Activated T-helper 1 cell treated with anti-CD3 and anti-CD28 coated beads, Interleukin-12 subunit alpha, Interleukin-12 subunit beta, Interleukin-2, Interleukin-4 antibody, amounts not matched to agents 30 ng/mL and 10 ng/mL and 1 ng/mL, durations not matched to agents 14 hours and 24 hours and 36 hours (primary cell): ENCODE data around the gene PKN3. TPM values are rescaled to one million over a fixed set of nuclear protein-coding genes. Genes with fewer than 3 reads are reported as not detected.
A peak's percentile ranks its signal among the peaks of the same experiment; 100 is the strongest.
"Not testable (repeated sequence)": the region's sequence is repeated elsewhere in the genome, so short reads cannot be mapped to it uniquely, and the experiment has no call there.

Source experiments
- DNase-seq: peaks from one replicate; pipeline ENCODE4 v3.0.0; 2021; ENCODE audit warnings: low spot score
- H3K27ac Mint-ChIP-seq: one replicate; pipeline ENCODE4 v1.8.0; 2021; ENCODE audit warnings: mild to moderate bottlenecking, mixed read lengths
- H3K27me3 Mint-ChIP-seq: one replicate; pipeline ENCODE4 v1.8.0; 2022; ENCODE audit warnings: mild to moderate bottlenecking, moderate library complexity, mixed read lengths; ENCODE audit not compliant: insufficient read depth
- H3K36me3 Mint-ChIP-seq: one replicate; pipeline ENCODE4 v1.8.0; 2021; ENCODE audit warnings: low read depth, mixed read lengths
- H3K4me1 Mint-ChIP-seq: one replicate; pipeline ENCODE4 v1.8.0; 2021; ENCODE audit warnings: low read depth, mixed read lengths
- H3K4me3 Mint-ChIP-seq: one replicate; pipeline ENCODE4 v1.8.0; 2021; ENCODE audit warnings: mild to moderate bottlenecking, moderate library complexity, mixed read lengths
- H3K9me3 Mint-ChIP-seq: one replicate; pipeline ENCODE4 v1.8.0; 2021; ENCODE audit warnings: mixed read lengths
- intact Hi-C: fragments of 100-400 bp; cut with micrococcal nuclease; formaldehyde crosslinking; loops from one replicate; pipeline ENCODE4 v1.15.1; 2024
- total RNA-seq: library from RNA; stranded (reverse); gene quantifications from 2 replicates; pipeline ENCODE4 v1.2.3, GENCODE V29; 2022

Gene PKN3
- total RNA-seq, 1 donor from 2014 or later = 17.7 TPM

GRCh38 chr9:128699096-128699795 is 3.1 kb upstream of the PKN3 start:
- H3K4me1 Mint-ChIP-seq, H3K4me3 Mint-ChIP-seq, H3K27ac Mint-ChIP-seq, H3K27me3 Mint-ChIP-seq, DNase-seq, intact Hi-C loops, H3K9me3 Mint-ChIP-seq: not testable (repeated sequence)
- H3K36me3 Mint-ChIP-seq = peaks cover 17% of the 10 kb centered on the region

GRCh38 chr9:128701227-128701854 is 962 bp upstream of the PKN3 start:
- peaks cover 2% of the 10 kb centered on the region for H3K36me3 Mint-ChIP-seq
- no peak overlapping the region for H3K27ac Mint-ChIP-seq
- no peak for DNase-seq
- H3K4me1 Mint-ChIP-seq = no peaks in the 10 kb centered on the region
- intact Hi-C loops = loop anchor here (5.0 kb wide), 2 partner anchors 86 to 246 kb away; partner anchors contain the start of genes DOLK, NUP188 and TBC1D13
- H3K4me3 Mint-ChIP-seq = peak overlapping the region; percentile 76
- H3K9me3 Mint-ChIP-seq = no peaks in the 10 kb centered on the region
- peaks cover 2% of the 10 kb centered on the region for H3K27me3 Mint-ChIP-seq

GRCh38 chr9:128702949-128703615 is 779 bp downstream of the PKN3 start:
- peak overlapping the region; percentile 84 for H3K4me3 Mint-ChIP-seq
- peak overlapping the region; percentile 73 for H3K27ac Mint-ChIP-seq
- no peak for DNase-seq
- intact Hi-C loops = loop anchor here (1.0 to 5.0 kb wide), 7 partner anchors 17 to 244 kb away; partner anchors contain the start of genes DOLK, DYNC2I2, LRRC8A and NUP188
- H3K4me1 Mint-ChIP-seq = no peaks in the 10 kb centered on the region
- no peaks in the 10 kb centered on the region for H3K36me3 Mint-ChIP-seq
- H3K27me3 Mint-ChIP-seq = peaks cover 2% of the 10 kb centered on the region
- H3K9me3 Mint-ChIP-seq = no peaks in the 10 kb centered on the region

GRCh38 chr9:128703616-128704355 is 1.5 kb downstream of the PKN3 start:
- Mint-ChIP-seq H3K27ac (peak overlapping the region; percentile 73), H3K4me3 (peak overlapping the region; percentile 84), H3K27me3 (peaks cover 2% of the 10 kb centered on the region), H3K36me3 (no peaks in the 10 kb centered on the region), H3K4me1 (no peaks in the 10 kb centered on the region), H3K9me3 (no peaks in the 10 kb centered on the region)
- intact Hi-C loops = loop anchor here (1.0 to 5.0 kb wide), 4 partner anchors 67 to 244 kb away; partner anchors contain the start of genes DOLK, LRRC8A, NUP188 and TBC1D13
- no peak for DNase-seq

GRCh38 chr9:128704356-128704670 is 2.0 kb downstream of the PKN3 start:
- Mint-ChIP-seq H3K9me3 (no peaks in the 10 kb centered on the region), H3K4me1 (no peaks in the 10 kb centered on the region), H3K27ac (no peak overlapping the region), H3K36me3 (no peaks in the 10 kb centered on the region), H3K27me3 (peaks cover 2% of the 10 kb centered on the region), H3K4me3 (no peak overlapping the region)
- intact Hi-C loops = loop anchor here (5.0 kb wide), 2 partner anchors 83 to 243 kb away; partner anchors contain the start of genes DOLK, NUP188 and TBC1D13
- DNase-seq = no peak

GRCh38 chr9:128705051-128705965 is 3.0 kb downstream of the PKN3 start:
- Mint-ChIP-seq H3K9me3 (no peaks in the 10 kb centered on the region), H3K4me1 (no peaks in the 10 kb centered on the region), H3K36me3 (no peaks in the 10 kb centered on the region), H3K4me3 (no peak overlapping the region), H3K27me3 (peaks cover 2% of the 10 kb centered on the region), H3K27ac (no peak overlapping the region)
- no peak for DNase-seq
- intact Hi-C loops = no loop called here

GRCh38 chr9:128706045-128706444 is 3.7 kb downstream of the PKN3 start:
- DNase-seq = no peak
- H3K27ac Mint-ChIP-seq = no peak overlapping the region

GRCh38 chr9:128706671-128707381 is 4.5 kb downstream of the PKN3 start:
- Mint-ChIP-seq H3K27me3 (peaks cover 2% of the 10 kb centered on the region), H3K4me3 (no peak overlapping the region), H3K36me3 (no peaks in the 10 kb centered on the region), H3K4me1 (no peaks in the 10 kb centered on the region), H3K9me3 (no peaks in the 10 kb centered on the region), H3K27ac (no peak overlapping the region)
- intact Hi-C loops = no loop called here
- no peak for DNase-seq

More at GRCh38 chr9:128706045-128706444, 3.7 kb downstream of the PKN3 start:
- intact Hi-C loops = no loop called here
- H3K27me3 Mint-ChIP-seq = peaks cover 2% of the 10 kb centered on the region
- H3K4me1 Mint-ChIP-seq = no peaks in the 10 kb centered on the region
- H3K9me3 Mint-ChIP-seq = no peaks in the 10 kb centered on the region
- no peak overlapping the region for H3K4me3 Mint-ChIP-seq
- no peaks in the 10 kb centered on the region for H3K36me3 Mint-ChIP-seq

GRCh38 chr9:128707446-128707845 is 5.1 kb downstream of the PKN3 start:
- DNase-seq = no peak
- H3K9me3 Mint-ChIP-seq = no peaks in the 10 kb centered on the region
- no peak overlapping the region for H3K4me3 Mint-ChIP-seq
- H3K27ac Mint-ChIP-seq = no peak overlapping the region
- H3K27me3 Mint-ChIP-seq = no peaks in the 10 kb centered on the region
- no peaks in the 10 kb centered on the region for H3K36me3 Mint-ChIP-seq
- H3K4me1 Mint-ChIP-seq = no peaks in the 10 kb centered on the region
- intact Hi-C loops = no loop called here

GRCh38 chr9:128712451-128713410 is 10.4 kb downstream of the PKN3 start:
- Mint-ChIP-seq H3K36me3 (no peaks in the 10 kb centered on the region), H3K27ac (no peak overlapping the region), H3K4me3 (no peak overlapping the region), H3K9me3 (no peaks in the 10 kb centered on the region), H3K27me3 (no peaks in the 10 kb centered on the region), H3K4me1 (no peaks in the 10 kb centered on the region)
- DNase-seq = no peak
- intact Hi-C loops = no loop called here

GRCh38 chr9:128713411-128713780 is 11.1 kb downstream of the PKN3 start:
- Mint-ChIP-seq H3K4me1 (no peaks in the 10 kb centered on the region), H3K27ac (no peak overlapping the region), H3K27me3 (no peaks in the 10 kb centered on the region), H3K36me3 (no peaks in the 10 kb centered on the region), H3K9me3 (no peaks in the 10 kb centered on the region), H3K4me3 (no peak overlapping the region)
- intact Hi-C loops = no loop called here
- no peak for DNase-seq
